Amygdala (tissue), 56 donors: ENCODE data around the gene ZNF367.
A peak's percentile ranks its signal among the peaks of the same experiment; 100 is the strongest.

Experiments used
- DNase-seq, 56 donors: peaks; one replicate each; lab custom pipeline; 2025; lab: John Stamatoyannopoulos, UW

The ZNF367 gene

DNA sequence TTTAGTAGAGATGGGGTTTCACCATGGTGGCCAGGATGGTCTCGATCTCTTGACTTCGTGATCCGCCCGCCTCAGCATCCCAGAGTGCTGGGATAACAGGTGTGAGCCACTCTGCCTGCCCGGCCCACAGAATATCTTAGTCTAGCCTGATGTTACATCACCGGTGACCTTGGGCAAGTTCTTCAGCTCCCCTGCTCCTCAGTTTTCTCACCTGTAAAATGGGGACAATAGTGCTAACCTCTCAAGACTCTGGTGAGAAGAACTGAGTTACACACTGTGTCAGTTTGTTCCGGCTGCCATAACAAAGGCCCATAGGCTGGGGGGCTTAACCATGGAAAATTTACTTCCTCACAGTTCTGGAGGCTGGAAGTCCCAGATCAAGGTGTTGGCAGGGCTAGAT lies 19.3 kb upstream of the ZNF367 start:
- DNase-seq, result no peak

DNA sequence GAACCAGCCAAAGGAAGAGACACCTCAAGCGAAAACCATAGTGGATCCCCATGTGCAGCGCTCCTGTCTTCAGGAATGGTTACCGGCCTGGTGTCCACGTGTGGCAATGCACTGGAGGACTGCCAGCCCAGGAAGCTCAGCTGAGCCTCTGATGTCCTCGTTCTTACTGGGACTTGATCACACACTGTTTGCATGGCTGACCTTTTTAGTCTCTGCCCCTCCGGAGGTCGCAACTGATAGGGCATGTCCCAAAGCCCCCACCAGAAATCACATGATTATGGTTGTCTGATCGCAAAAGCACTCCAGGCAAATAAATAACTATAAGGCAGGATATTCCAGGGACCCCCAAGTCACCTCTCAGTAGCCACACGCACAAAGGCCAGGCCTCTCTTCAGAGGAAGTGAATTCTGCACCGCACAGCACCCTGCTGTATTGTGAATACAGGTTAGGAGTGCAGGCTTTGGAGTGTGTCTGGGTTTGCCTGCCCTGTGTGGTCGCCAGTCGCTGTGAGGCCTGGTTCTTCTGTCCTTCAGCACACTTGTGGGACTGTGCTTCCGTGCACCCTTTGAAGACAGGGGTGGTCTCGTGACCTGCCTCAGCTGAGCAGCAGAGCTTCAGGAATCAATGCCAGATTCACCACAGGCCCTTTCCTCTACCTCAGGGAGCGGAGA lies 18.4 kb upstream of the ZNF367 start:
- DNase-seq, result no peak

DNA sequence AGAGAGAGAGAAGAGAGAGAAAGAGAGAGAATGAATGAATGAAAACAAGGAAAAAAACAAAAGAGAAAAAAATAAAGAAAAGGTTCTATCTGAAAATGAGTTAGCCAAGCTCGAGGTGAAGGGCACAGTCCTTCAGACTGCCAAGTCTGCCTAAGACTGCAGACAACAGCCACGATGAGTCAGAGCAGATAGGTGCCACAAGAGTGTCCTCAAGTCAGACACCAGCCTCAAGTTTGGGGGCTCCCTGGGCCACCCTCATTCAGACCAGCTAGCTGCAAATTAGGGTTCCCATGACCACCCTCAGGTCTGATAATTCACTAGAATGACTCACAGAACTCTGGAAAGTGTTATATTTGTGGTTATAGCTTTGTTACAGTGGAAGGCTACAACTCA lies 17.9 kb upstream of the ZNF367 start:
- DNase-seq, result no peak

DNA sequence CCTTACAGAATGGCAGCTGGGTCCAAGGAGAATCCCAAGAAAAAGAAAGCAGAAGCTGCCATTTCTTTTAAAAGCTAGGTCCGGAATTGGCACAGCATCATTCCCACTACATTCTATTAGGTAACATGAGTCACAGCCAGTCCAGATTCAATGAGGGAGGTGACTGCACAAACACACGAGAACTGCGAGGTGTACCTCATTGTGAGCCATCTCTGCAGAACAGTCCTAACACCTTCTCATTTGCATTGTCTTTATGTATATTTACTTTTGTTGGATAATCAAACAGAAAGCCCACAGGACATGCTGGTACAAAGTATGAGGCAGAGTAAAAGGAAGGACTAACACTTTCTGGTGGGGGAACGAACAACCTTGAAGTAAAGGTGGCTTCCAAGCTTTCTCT lies 17.2 kb upstream of the ZNF367 start:
- no peak for DNase-seq

DNA sequence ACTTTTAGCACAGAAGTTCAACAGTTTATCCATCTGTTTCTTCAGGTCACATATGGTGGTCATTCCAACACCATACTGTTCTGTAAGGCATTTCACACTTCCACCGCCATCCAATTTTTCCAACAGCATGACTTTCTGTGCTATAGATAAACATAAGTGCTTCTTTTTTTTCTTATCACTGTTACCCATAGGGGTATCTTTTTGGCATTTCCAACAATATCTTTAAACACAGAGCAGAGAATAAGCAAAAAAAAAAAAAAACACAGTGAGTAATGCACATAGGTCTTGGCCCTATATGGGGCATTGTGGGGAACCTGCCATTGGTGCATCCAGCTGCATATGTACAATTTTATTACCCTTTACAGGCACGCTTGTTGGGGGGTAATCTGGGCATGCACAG lies 12.2 kb upstream of the ZNF367 start:
- DNase-seq, result no peak

DNA sequence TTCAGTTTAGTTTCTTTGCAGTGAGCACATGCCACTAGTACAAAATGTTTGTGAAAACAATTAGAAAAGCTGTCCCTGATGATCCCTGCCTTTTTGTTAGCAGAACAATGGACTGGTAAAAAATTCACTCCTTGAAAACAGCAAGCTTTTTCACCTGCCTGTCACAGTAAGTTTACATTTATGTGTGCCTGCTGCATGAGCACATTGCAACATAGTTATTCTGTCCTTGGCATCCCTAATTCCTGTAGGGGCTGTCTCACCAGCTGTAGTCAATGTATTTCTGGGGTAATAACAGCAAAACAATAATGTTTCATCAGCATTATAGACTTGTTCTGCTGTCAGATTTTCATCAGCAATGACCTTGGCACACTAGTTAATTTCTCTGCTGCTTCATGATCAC lies 11.6 kb upstream of the ZNF367 start:
- no peak for DNase-seq

DNA sequence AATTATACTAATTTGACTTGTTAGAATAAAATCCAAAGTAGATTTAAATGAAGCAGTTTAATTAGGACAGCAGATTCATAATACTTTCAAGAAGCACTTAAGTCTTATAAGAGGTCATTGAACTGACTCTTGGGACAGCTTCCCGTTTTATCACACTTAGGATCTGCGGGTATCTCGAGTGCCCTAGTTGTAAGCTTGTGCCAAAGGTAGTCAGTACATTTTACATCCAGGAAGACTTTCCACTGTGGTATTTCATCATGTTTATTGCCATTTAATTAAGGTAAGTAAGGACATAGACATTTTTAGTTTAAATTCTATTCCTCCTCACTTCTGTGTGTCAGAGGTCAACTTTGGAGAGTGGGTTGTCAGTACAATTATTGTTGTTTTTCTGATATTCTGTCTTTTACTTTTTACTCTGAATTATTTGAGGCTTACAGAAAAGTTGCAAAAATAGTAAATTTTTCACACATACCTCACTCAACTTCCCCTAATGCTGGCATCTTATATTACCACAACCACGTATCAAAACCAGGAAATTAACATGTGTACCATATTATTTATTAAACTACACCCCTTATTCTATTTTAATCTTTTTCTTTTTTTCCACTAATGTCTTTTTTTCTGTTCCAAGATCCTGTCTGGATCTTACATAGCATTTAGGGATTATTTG lies 7.5 kb upstream of the ZNF367 start:
- no peak for DNase-seq

DNA sequence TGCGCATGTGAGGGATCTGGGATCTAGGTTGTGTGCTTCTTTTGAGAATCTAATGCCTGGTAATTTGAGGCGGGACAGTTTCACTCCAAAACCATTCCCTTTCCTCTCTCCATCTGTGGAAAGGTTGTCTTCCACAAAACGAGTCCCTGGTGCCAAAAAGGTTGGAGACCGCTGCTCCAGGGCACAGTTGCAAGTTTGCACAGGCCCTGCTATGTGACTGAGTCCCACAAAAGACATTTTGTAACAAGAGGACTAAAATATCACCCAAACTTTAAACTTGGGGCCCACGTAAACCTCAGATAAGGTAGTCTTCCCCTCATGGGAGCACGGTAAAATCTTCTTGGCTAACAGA lies 5.8 kb upstream of the ZNF367 start:
- no peak for DNase-seq

DNA sequence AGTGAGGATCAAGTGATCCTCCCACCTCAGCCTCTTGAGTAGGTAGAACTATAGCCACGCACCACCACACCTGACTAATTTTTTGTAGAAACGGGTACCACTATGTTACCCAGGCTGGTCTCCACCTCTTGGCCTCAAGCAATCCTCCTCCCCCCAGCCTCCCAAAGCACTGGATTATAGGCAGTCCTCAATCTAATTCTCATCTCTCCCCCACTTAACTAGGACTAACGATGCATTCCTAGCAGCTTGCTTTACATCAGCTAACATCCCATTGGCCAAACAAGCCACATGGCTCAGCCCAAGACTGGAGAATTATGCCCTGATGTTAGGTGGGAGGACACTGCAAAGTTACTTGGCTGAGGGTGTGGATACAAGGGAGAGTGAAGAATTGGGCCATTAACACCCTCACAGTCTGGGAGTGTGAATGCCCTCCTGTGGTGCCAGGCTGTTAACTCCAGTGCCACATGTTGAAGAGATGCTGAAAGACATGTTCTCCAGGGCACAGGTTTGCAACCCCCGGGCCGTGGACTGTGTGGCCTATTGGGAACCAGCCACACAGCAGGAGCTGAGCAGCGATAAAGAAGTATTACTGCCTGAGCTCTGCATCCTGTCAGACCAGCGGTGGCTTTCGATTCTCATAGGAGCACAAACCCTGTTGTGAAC lies 5.3 kb upstream of the ZNF367 start:
- DNase-seq, result no peak

DNA sequence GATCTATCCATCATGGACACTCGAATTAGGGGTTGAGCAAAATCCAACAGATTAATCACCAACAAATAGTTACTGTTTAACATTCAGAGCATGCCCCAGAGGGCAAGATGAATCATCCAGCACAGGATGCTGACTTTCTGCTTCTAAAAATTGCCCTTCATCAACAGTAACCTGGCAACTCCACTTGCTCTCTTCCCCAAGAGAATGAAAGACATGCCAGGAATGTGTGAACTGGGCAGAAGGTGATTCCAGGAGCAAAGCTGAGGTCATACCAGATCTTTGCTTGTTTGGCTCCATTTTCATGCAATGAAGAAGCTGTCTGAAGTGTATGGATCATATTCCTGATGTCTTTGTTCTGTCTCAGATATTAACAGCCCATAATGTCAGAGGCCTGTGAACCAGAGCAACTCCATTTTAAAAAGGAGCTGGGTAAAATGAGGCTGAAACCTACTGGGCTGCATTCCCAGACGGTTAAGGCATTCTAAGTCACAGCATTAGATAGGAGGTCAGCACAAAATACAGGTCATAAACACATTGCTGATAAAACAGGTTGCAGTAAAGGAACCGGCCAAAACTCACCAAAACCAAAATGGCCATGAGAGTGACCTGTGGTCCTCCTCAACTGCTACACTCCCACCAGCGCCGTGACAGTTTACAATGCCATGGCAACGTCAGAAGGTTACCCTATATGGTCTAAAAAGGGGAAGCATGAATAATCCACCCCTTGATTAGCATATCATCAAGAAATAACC lies 2.5 kb upstream of the ZNF367 start:
- peak in 3 of 56 donors; percentile 7 to 11 (median 9) for DNase-seq

DNA sequence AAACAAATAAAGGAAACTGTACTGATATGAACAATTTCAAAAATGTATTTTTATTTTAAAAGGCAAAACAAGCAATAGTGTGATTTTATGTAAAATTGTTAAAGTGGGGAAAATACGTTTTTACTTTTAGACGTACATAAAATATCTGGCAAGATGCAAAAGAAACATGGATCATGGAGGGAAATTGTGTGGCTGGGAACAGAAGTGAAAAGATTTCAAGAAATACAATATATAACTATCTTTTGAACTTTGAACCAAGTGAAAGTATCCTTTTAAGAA lies 1.5 kb upstream of the ZNF367 start:
- no peak for DNase-seq

DNA sequence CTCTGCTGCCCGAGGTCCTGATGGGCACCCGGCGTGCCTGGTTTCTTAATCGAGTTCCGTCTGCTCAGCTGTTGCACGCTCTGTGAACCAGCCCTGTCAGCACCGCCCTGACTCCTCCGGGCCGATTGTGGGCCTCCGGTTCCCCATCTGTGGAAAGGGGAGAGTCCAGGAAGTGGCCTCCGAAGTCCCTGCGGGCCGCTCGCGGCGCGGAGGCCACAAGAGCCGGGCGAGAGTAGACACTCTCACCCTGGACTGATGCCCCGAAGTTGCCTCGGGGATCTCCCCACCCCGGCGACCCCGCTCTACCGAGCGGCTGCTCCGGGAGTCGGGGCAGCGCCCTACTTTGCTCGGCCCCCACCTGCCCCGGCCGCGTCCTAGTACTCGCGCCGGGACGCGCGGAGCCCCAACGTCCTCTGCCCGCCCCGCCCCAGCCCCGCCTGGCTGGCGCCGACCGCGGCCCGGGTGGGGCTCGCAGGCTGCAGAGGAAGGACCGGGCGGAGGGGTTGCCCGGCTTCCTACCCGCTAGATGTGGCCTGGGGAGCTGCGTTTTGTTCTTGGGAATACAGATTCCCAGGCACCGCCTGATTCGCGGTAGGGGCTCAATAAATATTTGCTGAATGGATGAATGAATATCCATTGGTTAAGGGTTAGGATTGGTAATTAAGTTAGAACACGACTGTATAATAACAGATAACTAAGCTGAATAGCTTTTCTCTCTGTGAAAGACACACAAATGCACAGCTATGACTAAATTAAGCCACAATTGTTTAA lies 935 bp upstream of the ZNF367 start:
- peak in 38 of 56 donors; percentile 29 to 92 (median 63) for DNase-seq

DNA sequence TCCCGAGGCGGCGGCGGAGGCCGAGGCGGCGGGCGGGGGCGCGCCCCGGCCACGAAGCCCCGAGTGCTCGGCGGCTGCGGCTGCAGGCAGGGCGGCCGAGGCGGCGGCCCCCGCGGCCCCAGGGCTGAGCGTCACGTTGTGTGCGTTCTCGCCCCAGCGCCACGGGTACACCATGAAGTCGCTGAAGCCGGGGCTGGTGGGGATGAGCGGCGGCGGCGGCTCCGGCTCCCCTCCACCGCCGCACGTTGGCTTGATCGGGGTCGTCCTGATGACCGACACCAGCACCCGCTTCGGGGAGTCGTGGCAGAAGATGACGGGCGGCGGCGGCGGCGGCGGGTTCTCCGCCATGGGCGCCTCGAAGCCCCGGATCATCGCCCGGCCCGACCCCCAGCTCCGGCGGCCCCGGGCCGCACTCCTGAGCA lies 498 bp downstream of the ZNF367 start:
- peak in 9 of 56 donors; percentile 13 to 62 (median 40) for DNase-seq

DNA sequence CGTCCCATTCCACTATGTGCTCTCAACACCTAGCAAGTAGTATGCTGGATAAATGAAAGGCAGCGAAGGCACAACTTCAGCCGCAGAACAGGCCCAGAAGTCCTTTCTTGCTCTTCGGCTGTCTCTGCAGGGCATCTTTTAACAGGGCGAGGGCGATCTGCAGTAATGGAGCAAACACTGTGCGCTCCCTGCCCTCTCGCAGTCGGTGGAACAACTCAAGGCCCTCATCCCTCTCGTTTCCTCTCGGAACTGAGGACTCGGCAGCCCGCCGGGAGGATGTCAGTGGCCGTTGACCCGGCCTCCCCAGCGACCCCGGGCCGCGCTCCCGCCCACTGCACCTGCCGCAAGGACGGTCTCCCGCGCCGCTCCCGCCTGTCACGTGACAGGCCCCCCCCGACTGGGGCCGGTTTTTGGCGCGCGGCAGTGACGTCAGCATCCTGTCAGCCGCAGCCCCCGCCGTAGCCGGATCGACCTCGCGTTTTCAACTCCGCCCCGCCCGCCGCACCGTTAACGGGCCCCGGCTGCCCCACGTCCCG lies 1.1 kb downstream of the ZNF367 start:
- peak; percentile 30 to 91 (median 76) for DNase-seq

DNA sequence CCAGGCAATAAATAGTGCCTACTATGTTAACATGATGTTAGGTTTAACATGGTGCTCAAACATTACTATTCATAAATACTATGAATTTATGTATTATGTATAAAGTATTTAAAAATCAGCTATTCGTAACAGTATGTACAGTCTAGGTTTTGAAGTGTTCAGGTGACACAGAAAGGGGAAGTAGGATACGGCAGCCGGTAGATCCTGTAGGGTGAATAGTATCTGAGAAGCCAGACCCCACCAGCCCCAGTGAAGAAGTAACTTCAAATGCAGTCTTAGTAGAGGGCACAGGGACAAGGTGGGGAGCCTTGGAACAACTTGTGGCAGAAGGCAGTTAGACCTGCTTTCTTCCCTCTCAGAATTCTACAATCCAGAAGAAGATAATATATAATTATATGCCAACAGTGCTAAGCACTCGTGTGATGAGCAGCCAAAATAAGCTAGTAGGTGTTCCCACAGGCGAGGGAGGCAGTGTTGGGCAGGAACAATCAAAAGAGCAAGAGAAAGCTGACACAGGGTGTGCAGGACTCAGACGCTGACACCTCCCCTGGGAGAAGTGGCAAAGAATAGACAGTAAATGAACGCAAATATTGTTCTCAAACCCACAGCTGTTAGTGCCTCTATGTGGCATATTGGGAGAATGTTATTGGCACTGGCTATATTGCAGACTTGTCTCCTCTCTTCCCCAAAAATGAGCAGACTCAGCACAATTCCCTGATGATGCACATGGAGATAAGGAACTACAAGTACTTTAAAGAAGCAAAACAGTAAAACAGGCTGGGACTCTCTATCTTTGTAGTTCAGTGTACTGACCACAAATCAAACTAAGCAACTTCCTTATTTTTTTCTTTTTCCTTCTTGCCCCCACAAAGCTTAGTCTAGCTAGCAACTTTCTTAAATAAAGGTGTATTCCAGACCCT lies 4.6 kb downstream of the ZNF367 start:
- peak in 24 of 56 donors; percentile 1 to 52 (median 15) for DNase-seq

DNA sequence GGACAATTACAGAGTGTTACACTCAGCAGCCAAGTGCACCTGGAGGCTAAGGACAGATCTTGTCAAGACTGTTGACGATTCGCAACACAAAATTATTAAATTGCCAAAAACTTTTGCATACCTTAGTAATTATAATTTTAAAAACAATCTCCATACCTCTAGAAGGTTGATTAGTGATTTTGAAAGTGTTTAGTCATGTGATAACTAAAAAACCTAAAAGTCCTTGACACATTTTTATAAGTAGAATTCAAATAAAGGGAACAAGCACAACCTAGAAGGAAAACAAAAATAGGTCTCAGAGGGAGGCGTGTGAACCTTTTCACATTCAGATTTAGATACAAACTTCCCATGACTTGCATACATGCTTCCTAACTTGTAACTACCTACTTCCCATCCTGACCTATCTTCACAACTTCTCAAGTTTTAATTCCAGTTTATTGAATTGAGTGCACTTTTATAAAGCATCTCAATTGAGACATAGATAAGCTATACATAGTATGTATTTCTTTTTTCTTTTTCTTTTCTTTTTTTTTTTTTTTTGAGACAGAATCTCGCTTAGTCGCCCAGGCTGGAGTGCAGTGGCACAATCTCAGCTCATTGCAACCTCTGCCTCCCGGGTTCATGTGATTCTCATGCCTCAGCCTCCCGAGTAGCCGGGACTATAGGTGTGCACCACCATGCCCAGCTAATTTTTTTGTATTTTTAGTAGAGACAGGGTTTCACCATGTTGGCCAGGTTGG lies 5.8 kb downstream of the ZNF367 start:
- no peak for DNase-seq

DNA sequence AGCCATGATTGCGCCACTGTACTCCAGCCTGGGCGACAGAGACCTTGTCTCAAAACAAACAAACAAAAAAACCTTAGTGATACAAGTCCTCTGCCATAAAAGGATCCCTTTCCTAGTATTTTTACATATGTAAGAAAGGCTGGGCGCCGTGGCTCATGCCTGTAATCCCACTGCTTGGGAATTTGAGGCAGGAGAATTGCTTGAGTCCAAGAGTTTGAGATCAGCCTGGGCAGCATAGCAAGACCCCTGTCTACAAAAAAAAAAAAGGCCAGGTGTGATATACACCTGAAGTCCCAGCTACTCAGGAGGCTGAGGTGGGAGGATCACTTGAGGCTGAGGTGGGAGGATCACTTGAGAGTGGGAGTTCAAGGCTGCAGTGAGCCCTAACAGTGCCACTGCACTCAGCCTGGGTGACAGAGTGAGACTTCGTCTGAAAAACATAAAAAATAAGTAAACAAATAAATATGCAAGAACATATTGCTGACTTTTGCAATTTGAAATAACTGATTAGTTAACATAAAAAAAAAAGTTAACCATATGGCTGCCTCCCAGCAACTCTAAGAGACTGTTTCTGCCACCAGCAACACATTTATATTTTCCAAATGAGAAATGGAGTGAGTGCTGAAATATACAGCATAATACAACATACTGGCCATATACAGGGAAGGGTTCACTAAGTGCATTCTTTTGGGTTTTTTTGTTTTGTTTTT lies 6.9 kb downstream of the ZNF367 start:
- no peak for DNase-seq
